Spleen (tissue), 7 donors: Measurements from ENCODE around the gene XPOT.

Source experiments
- CTCF ChIP-seq, 11 experiments: fragments of 200-600 bp in 7 of 11; fragments of 450-650 bp in 4 of 11; sonication (generic) in 4 of 11; IDR thresholded peaks in 8 of 11; conservative IDR thresholded peaks in 3 of 11; 1 replicate in 7 of 11; 2 replicates in 4 of 11; pipeline versions ENCODE4 v1.4.0 to v1.8.0; 2016 to 2021; ENCODE audit warnings: antibody characterized with exemption in 11 of 11, inconsistent platforms in 4 of 11, mild to moderate bottlenecking in 1 of 11
- POLR2A ChIP-seq, 3 donors: fragments of 450-650 bp; IDR thresholded peaks; one replicate each; pipeline ENCODE4 v1.5.1; 2017; ENCODE audit warnings: antibody characterized with exemption in 3 of 3, mild to moderate bottlenecking in 1 of 3
- POLR2AphosphoS5 ChIP-seq, 3 donors: sonication (generic); formaldehyde crosslinking; IDR thresholded peaks; one replicate each; pipeline ENCODE4 v1.5.1; 2017; ENCODE audit warnings: antibody characterized with exemption in 3 of 3
- donor health status: DM: no; HTN: no; CAD: no; lungs with moderate emphysema.
- donor health status: DM: no; HTN: no; CAD: no.
- donor health status: DM: no; HTN: no; CAD: no.

- TF ChIP-seq CTCF (IDR thresholded peaks at IDR 0.05 in 8 of 11, conservative IDR thresholded peaks at IDR 0.05 in 3 of 11) (no peak), POLR2A (IDR thresholded peaks at IDR 0.05) (no peak), POLR2AphosphoS5 (IDR thresholded peaks at IDR 0.05) (no peak)
Measured at GRCh38 chr12:64469455-64470142, 65.4 kb downstream of the XPOT start.
